ENCODE results near the gene LRRK1.

The LRRK1 gene

GRCh38 chr15:100948430-100948762 is 29.2 kb downstream of the LRRK1 start:
- H3K4me3 ChIP-seq (ENCODE audit: low read depth, low read length): peak overlapping the region; percentile 27; the same call in 1 of the 2 replicates
- no peak for TF ChIP-seq CTCF (IDR thresholded peaks at IDR 0.05; ENCODE audit: low read depth, low read length, missing control alignments)
- DNase-seq (ENCODE audit: low read depth): no peak

GRCh38 chr15:100949691-100950090 is 30.5 kb downstream of the LRRK1 start:
- no peak for TF ChIP-seq CTCF (IDR thresholded peaks at IDR 0.05; ENCODE audit: low read depth, low read length, missing control alignments)
- no peak overlapping the region for H3K4me3 ChIP-seq (ENCODE audit: low read depth, low read length)
- no peak for DNase-seq (ENCODE audit: low read depth)

GRCh38 chr15:100951965-100952364 is 32.8 kb downstream of the LRRK1 start:
- no peak for DNase-seq (ENCODE audit: low read depth)
- TF ChIP-seq CTCF (IDR thresholded peaks at IDR 0.05; ENCODE audit: low read depth, low read length, missing control alignments): no peak
- H3K4me3 ChIP-seq (ENCODE audit: low read depth, low read length): no peak overlapping the region

- no peak for DNase-seq (ENCODE audit: low read depth)
- H3K4me3 ChIP-seq (ENCODE audit: low read depth, low read length): no peak overlapping the region
- no peak for TF ChIP-seq CTCF (IDR thresholded peaks at IDR 0.05; ENCODE audit: low read depth, low read length, missing control alignments)
Observed at GRCh38 chr15:100952566-100952965, 33.4 kb downstream of the LRRK1 start.

GRCh38 chr15:100958326-100959065 is 39.3 kb downstream of the LRRK1 start:
- no peak for TF ChIP-seq CTCF (IDR thresholded peaks at IDR 0.05; ENCODE audit: low read depth, low read length, missing control alignments)
- no peak for DNase-seq (ENCODE audit: low read depth)
- no peak overlapping the region for H3K4me3 ChIP-seq (ENCODE audit: low read depth, low read length)

GRCh38 chr15:100959066-100960050 is 40.2 kb downstream of the LRRK1 start:
- no peak for TF ChIP-seq CTCF (IDR thresholded peaks at IDR 0.05; ENCODE audit: low read depth, low read length, missing control alignments)

More at GRCh38 chr15:100959066-100960050, 40.2 kb downstream of the LRRK1 start:
- H3K4me3 ChIP-seq (ENCODE audit: low read depth, low read length): no peak overlapping the region
- no peak for DNase-seq (ENCODE audit: low read depth)

Measured in GM12864 (cell line).